GM19193 (cell line): ENCODE results near the gene ALOX15.

Experiments
- POLR2A ChIP-seq: IDR thresholded peaks from 4 replicates; pipeline ENCODE4 v1.6.1; 2011; ENCODE audit not compliant: insufficient read depth, insufficient read length; ENCODE audit errors: extremely low read depth

The ALOX15 gene

GRCh38 chr17:4602041-4602440 lies 39.4 kb downstream of the ALOX15 start:
- TF ChIP-seq POLR2A: no peak

- TF ChIP-seq POLR2A: no peak
Observed at GRCh38 chr17:4601326-4601725, 40.2 kb downstream of the ALOX15 start.

- no peak for TF ChIP-seq POLR2A
Observed at GRCh38 chr17:4600563-4600962, 40.9 kb downstream of the ALOX15 start.

- TF ChIP-seq POLR2A: no peak
Observed at GRCh38 chr17:4599505-4600281, 41.8 kb downstream of the ALOX15 start.

GRCh38 chr17:4598776-4599504 lies 42.5 kb downstream of the ALOX15 start:
- TF ChIP-seq POLR2A: no peak

GRCh38 chr17:4597975-4598374 lies 43.5 kb downstream of the ALOX15 start:
- TF ChIP-seq POLR2A: no peak

GRCh38 chr17:4596636-4597380 lies 44.7 kb downstream of the ALOX15 start:
- no peak for TF ChIP-seq POLR2A

- TF ChIP-seq POLR2A: no peak
Observed at GRCh38 chr17:4594931-4595684, 46.4 kb downstream of the ALOX15 start.

- TF ChIP-seq POLR2A: no peak
Observed at GRCh38 chr17:4594406-4594805, 47.1 kb downstream of the ALOX15 start.

GRCh38 chr17:4593021-4593421 lies 48.5 kb downstream of the ALOX15 start:
- no peak for TF ChIP-seq POLR2A

- no peak for TF ChIP-seq POLR2A
Observed at GRCh38 chr17:4592240-4593005, 49.1 kb downstream of the ALOX15 start.

GRCh38 chr17:4591529-4591928 lies 49.9 kb downstream of the ALOX15 start:
- no peak for TF ChIP-seq POLR2A

GRCh38 chr17:4590981-4591453 lies 50.5 kb downstream of the ALOX15 start:
- TF ChIP-seq POLR2A: no peak
